ENCODE measurements around the gene RHOBTB1. TPM values are rescaled to one million over a fixed set of nuclear protein-coding genes. Genes with fewer than 3 reads are reported as not detected.

RHOBTB1 gene
- total RNA-seq, 2 donors from 2014 or later: 6.6 to 6.8 TPM

- Mint-ChIP-seq H3K4me1 (peaks cover 7% of the 10 kb centered on the region), H3K27ac (no peak overlapping the region), H3K27me3 (ENCODE audit: insufficient read depth) (no peaks in the 10 kb centered on the region), H3K36me3 (ENCODE audit: low read depth) (no peaks in the 10 kb centered on the region), H3K4me3 (no peak overlapping the region), H3K9me3 (no peaks in the 10 kb centered on the region)
- no peak for DNase-seq
- TF ChIP-seq, protein P1, sequence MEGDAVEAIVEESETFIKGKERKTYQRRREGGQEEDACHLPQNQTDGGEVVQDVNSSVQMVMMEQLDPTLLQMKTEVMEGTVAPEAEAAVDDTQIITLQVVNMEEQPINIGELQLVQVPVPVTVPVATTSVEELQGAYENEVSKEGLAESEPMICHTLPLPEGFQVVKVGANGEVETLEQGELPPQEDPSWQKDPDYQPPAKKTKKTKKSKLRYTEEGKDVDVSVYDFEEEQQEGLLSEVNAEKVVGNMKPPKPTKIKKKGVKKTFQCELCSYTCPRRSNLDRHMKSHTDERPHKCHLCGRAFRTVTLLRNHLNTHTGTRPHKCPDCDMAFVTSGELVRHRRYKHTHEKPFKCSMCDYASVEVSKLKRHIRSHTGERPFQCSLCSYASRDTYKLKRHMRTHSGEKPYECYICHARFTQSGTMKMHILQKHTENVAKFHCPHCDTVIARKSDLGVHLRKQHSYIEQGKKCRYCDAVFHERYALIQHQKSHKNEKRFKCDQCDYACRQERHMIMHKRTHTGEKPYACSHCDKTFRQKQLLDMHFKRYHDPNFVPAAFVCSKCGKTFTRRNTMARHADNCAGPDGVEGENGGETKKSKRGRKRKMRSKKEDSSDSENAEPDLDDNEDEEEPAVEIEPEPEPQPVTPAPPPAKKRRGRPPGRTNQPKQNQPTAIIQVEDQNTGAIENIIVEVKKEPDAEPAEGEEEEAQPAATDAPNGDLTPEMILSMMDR (conservative IDR thresholded peaks at IDR 0.05): no peak
- H3K27ac ChIP-seq (ENCODE audit: low read depth, low read length): no peak overlapping the region
- no peaks in the 10 kb centered on the region for H3K4me1 ChIP-seq (ENCODE audit: control insufficient read depth, insufficient read depth, low read length)
- no peaks in the 10 kb centered on the region for H3K27me3 ChIP-seq (ENCODE audit: control insufficient read depth, insufficient read depth, low read length, poor library complexity, severe bottlenecking)
- H3K36me3 ChIP-seq (ENCODE audit: control insufficient read depth, insufficient read depth, low read length): no peaks in the 10 kb centered on the region
- WGBS, 2 experiments (ENCODE audit: insufficient coverage in 1 of 2, insufficient read length in 1 of 2): 97 to 100% methylated on average over 1 to 3 of the region's 3 CpGs
- no peak overlapping the region for H3K4me3 ChIP-seq (ENCODE audit: low read length)
- no peak overlapping the region for H3K9ac ChIP-seq (ENCODE audit: extremely low read depth, low read length, poor library complexity, severe bottlenecking)
- H3K9me3 ChIP-seq (ENCODE audit: control insufficient read depth, low read length): no peaks in the 10 kb centered on the region
Observed at GRCh38 chr10:60878224-60878623, 65.8 kb downstream of the RHOBTB1 start.

- H3K9ac ChIP-seq (ENCODE audit: extremely low read depth, low read length, poor library complexity, severe bottlenecking): no peak overlapping the region
- no peaks in the 10 kb centered on the region for H3K9me3 ChIP-seq (ENCODE audit: control insufficient read depth, low read length)
- Mint-ChIP-seq H3K36me3 (ENCODE audit: low read depth) (no peaks in the 10 kb centered on the region), H3K4me1 (peaks cover 7% of the 10 kb centered on the region), H3K9me3 (no peaks in the 10 kb centered on the region), H3K4me3 (no peak overlapping the region), H3K27ac (no peak overlapping the region), H3K27me3 (ENCODE audit: insufficient read depth) (no peaks in the 10 kb centered on the region)
- H3K27ac ChIP-seq (ENCODE audit: low read depth, low read length): no peak overlapping the region
- DNase-seq: no peak
- no peaks in the 10 kb centered on the region for H3K36me3 ChIP-seq (ENCODE audit: control insufficient read depth, insufficient read depth, low read length)
- H3K4me3 ChIP-seq (ENCODE audit: low read length): no peak overlapping the region
- H3K27me3 ChIP-seq (ENCODE audit: control insufficient read depth, insufficient read depth, low read length, poor library complexity, severe bottlenecking): no peaks in the 10 kb centered on the region
- H3K4me1 ChIP-seq (ENCODE audit: control insufficient read depth, insufficient read depth, low read length): no peaks in the 10 kb centered on the region
- TF ChIP-seq, protein P1 (conservative IDR thresholded peaks at IDR 0.05): no peak
- WGBS, 2 experiments (ENCODE audit: insufficient coverage in 1 of 2, insufficient read length in 1 of 2): 92 to 93% methylated on average over 2 of the region's 2 CpGs
Observed at GRCh38 chr10:60877777-60878120, 66.2 kb downstream of the RHOBTB1 start.

DNA sequence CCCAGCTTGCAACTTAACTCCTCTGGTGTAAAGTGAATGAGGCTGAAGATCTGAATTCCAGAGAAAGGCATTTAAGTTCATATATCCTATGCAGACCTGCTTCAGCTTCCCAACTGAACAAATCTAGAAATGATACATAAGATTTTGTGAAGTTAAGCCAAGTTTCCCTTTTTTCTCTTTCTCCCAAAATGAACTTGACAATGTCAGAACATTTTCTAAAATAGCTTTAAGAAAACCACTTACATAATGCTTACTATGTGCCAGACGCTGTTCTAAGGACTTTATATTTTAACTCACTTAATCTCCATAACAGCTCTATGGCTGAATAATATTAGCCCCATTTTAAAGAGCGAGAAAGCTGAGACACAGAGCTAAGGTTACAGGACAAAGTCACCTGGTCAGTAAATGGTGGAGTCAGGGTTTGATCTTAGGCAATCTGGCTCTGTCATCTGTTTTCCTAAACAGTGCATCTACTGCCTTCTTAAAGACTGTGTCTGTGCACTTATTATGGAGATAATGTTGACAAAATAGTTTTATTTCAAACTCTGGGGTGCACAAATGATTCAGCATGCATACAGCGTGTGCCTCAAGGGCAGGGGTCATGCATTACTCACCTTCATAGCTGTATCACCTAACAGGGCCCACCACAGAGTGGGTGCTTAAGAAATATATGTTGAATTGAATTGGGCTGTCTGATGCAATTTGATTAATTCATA, 66.8 kb downstream of the RHOBTB1 start:
- no peak overlapping the region for H3K9ac ChIP-seq (ENCODE audit: extremely low read depth, low read length, poor library complexity, severe bottlenecking)
- Mint-ChIP-seq H3K4me1 (peaks cover 7% of the 10 kb centered on the region), H3K27me3 (ENCODE audit: insufficient read depth) (no peaks in the 10 kb centered on the region), H3K27ac (no peak overlapping the region), H3K9me3 (no peaks in the 10 kb centered on the region), H3K36me3 (ENCODE audit: low read depth) (no peaks in the 10 kb centered on the region), H3K4me3 (no peak overlapping the region)
- H3K27ac ChIP-seq (ENCODE audit: low read depth, low read length): no peak overlapping the region
- 71 to 87% methylated on average over 1 to 3 of the region's 3 CpGs for WGBS, 2 experiments (ENCODE audit: insufficient coverage in 1 of 2, insufficient read length in 1 of 2)
- no peaks in the 10 kb centered on the region for H3K36me3 ChIP-seq (ENCODE audit: control insufficient read depth, insufficient read depth, low read length)
- DNase-seq: no peak
- no peaks in the 10 kb centered on the region for H3K4me1 ChIP-seq (ENCODE audit: control insufficient read depth, insufficient read depth, low read length)
- TF ChIP-seq, protein P1 (conservative IDR thresholded peaks at IDR 0.05): no peak
- H3K4me3 ChIP-seq (ENCODE audit: low read length): no peak overlapping the region
- H3K27me3 ChIP-seq (ENCODE audit: control insufficient read depth, insufficient read depth, low read length, poor library complexity, severe bottlenecking): no peaks in the 10 kb centered on the region
- no peaks in the 10 kb centered on the region for H3K9me3 ChIP-seq (ENCODE audit: control insufficient read depth, low read length)

Data from endodermal cell (in vitro differentiated cells).